ENCODE results near the gene KCNAB2. TPM values are rescaled to one million over a fixed set of nuclear protein-coding genes. Genes with fewer than 3 reads are reported as not detected.
A peak's percentile ranks its signal among the peaks of the same experiment; 100 is the strongest.

Gene KCNAB2
- polyA plus RNA-seq, 5 donors: 5.2 to 7.7 (median 5.5) TPM

DNA sequence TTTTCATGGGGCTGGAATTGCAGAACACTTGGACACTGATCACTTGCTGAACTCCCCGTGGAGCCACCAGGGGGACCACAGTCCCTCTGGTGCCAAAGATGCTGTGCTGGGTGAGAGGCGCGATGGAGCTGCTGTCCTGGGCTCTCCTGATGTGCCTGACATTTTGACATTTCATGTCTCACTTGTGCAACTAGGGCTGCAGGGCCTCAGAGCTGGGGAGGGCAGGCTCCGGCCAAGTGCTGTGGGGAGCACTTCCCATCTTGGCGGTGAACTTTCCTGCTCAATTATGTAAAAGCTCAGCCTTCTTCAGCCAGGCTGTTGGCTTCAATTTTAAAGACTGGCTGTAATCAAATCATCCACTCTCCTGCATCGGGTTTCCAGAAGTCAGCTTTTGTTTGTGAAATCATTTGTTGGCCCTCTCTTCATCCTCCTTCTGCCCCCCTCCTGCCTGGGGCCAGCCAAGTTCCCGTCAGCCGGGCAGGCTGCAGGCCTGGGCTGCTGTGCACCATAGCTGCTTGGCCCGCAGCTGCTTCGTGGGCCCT is 36.8 kb downstream of the KCNAB2 start:
- peak; percentile 65 to 73 for DNase-seq

DNA sequence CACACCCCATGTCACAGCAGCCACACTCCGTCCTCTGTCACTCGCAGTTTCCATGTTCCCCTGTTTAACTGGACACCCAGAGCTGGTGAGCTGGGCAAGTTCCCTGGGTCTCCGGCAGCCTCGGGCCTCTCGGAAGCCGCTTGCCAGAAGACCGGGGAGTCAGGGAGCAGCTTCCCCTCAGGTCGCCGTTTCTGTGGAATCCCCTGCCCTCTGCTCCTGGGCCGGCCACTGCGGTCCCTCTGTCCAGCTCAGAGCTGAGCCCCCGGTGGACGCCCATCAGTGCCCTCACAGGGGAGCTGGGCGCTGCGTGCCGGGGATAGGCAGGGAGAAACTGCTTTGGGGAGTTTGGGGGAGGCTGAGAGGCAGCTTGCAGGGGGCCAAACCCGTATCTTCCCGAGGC is 37.7 kb downstream of the KCNAB2 start:
- no peak for DNase-seq

DNA sequence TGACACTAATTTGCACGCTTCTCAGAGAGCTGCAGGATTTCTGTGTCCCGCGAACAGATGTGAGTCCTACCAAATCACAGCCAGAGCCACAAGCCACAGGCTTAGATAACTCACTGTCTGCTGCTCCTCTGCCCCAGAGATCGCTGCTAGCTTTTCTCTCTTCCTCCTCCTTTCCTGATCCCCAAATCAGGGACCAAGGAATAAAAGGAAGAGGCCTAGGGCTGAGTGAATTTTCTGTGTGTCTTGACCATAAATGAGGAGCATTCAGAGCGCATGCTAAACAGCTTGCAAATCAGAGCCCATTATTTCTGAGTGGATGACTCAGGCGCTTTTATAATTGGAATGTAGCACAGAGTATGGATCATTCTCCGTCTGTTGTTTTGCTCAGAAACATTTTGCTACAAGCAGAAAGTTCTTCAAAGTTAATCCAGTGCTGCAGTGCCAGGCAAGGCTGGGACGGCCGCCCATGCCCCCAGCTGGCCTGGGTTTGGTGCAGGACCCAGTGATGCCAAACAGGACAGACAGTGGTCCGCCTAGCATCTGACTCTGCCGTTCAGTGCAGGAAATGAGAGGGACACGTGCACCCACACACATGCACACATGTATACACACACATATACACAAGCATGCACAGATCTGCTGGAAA is 38.2 kb downstream of the KCNAB2 start:
- DNase-seq: no peak

DNA sequence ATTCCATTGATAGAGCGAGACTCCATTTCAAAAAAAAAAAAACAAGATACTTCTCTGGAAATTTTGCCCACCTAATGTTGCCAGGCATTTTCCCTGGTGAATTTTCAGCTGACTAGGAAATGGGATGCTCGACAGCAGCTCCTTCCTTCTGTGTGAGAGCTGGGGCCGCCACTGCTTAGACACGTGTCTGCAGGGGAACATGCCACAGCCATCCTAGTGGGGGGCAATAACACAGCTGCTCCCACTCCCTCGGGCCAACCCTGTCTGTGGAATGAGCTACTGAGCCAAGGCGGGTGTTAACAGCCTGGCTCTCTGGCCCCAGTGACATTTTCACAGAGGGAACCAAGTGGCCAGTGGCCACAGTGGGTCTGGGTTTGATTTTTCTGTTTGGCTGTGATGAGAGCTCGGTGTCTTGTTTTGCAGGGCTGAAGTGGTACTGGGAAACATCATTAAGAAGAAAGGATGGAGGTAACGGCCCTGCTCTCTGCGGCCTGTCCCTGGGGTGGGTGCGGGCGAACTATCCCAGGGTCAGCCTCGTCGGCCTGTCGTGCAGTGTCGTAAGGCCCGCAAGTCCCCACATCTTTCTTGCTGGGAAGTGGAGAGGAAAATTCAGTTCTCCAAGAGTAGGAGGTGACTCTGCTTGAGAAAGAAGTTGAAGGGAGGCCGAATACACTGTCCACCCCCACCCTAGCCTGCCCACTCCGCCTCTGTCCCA is 39.2 kb downstream of the KCNAB2 start:
- no peak for DNase-seq

DNA sequence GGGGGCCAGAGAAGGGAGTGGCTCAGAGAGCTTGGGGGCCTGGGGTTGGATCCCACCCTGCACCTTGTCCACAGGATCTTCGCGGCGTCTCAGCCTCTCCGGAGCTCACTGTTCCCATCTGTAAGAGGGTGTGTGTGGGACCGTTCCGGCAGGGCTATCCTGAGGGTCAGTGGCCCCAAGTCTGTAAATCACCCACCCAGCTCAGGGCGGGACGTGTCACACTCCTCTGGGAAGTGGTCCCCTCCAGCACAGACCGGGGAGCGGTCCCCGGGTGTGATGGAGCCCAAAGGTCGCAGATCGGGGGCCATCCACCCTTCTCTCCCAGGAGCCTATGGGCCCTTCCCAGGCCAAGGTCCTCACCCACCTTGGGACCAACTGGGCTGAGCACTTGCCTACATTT is 40.0 kb downstream of the KCNAB2 start:
- DNase-seq: no peak

DNA sequence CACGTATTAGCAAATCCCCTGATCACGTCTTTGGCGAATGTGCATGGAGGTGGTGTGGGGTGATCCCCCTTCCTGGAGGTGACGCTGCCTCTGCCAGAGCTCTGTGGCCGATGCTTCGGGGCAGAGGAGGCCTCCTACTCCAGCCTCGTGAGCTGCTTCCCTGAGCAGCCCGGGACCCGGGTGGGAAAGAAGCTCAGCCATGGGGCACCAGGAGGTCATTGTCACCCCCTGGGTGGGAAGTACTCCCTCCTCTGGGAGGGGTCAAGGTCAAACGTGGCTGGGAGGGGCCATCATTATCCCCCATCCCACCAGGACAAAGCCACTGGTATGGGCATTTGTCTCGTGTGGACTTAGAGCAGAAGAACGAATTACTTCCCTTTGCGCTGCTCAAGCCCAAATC is 40.7 kb downstream of the KCNAB2 start:
- DNase-seq: no peak

DNA sequence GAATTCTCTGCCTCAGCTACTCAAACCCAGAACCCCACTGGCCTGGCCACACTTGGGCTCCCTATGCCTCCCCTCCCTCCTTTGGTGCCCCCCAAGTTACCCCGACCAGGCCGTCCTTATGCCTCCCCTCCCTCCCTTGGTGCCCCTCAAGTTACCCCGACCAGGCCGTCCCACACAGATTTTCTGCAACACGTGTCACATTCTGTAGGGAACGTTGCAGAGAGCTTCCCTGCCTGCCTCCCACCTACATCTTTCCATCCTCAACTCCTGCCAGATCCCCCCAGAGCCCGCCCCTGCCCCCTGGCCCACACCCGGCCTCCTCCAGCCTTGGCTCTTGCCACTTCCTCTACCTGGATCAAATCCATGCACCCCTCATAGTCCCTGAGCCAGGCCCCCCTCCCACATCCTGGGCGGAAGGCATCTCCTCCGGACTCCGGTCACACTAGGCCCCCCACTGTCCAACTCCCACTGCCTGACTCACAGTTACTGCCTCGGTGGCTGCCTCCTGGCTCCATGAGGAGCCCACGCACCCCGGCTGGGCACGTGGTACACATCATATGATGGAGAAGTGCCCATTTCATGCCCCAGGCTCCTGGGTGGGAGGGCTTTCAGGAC is 41.2 kb downstream of the KCNAB2 start:
- no peak for DNase-seq

DNA sequence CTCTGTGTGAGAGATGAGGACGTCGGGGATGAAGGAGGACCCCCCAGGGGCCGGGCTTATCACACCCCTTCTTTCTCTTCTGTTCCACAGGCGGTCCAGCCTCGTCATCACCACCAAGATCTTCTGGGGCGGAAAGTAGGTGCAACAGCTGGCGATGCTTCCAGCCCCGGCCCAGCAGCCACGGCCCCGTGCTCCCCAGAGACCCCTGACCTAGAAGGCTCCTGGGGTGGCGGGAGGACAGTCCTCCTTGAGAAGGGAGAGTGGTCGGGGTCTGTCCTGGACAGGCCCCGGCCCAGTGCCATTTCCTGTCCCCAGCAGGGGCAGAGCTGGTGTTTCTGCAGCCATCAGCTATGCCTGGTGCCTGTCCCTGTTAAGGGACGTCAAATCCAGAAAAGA is 41.7 kb downstream of the KCNAB2 start:
- no peak for DNase-seq

DNA sequence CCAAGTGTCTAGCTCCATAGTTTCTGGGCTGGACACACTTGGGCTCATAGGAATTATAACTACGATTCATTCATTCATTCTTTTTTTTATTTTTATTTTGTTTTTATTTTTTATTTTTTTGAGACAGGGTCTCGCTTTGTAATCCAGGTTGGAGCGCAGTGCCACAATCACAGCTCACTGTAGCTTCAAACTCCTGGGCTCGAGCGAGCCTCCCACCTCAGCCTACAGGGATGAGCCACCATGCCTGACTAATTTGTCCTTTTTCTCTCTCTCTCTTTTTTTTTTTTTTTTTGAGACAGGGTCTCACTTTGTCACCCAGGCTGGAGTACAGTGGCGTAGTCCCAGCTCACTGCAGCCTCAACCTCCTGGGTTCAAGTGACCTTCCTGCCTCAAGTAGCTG is 42.3 kb downstream of the KCNAB2 start:
- DNase-seq: no peak

DNA sequence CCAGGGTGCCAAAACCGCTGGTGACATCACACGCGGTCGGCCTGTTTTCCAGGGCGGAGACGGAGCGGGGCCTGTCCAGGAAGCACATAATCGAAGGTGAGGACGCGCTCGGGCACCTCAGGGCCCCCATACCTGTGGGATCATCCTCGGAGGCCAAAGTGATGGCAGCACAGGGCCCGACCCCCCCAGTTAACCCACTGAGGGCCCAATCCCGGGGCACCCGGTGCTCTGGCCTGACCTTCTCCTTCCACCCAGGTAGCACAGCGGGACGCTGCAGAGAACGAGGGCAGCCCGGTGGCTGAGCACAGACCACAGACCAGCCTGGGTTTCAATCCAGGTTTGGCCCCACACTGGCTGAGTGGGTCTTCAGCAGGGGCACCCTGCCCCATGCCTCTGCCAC is 43.3 kb downstream of the KCNAB2 start:
- DNase-seq: no peak

DNA sequence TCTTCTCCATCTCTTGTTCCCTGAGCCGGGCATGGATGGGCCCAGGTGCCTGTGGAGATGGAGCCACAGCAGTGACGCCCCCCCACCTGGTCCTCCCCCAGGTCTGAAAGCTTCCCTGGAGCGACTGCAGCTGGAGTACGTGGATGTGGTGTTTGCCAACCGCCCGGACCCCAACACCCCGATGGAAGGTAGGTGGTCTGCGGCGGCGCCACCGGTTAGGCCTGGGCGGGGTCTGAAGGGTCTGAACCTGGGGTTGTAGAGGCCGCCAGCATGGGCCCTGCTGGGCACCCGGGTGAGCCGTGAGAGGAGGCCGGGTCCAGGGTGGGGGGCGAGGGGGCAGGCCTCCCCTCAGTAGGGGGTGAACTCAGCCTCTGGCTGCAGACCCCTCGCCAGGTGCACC is 44.6 kb downstream of the KCNAB2 start:
- no peak for DNase-seq

DNA sequence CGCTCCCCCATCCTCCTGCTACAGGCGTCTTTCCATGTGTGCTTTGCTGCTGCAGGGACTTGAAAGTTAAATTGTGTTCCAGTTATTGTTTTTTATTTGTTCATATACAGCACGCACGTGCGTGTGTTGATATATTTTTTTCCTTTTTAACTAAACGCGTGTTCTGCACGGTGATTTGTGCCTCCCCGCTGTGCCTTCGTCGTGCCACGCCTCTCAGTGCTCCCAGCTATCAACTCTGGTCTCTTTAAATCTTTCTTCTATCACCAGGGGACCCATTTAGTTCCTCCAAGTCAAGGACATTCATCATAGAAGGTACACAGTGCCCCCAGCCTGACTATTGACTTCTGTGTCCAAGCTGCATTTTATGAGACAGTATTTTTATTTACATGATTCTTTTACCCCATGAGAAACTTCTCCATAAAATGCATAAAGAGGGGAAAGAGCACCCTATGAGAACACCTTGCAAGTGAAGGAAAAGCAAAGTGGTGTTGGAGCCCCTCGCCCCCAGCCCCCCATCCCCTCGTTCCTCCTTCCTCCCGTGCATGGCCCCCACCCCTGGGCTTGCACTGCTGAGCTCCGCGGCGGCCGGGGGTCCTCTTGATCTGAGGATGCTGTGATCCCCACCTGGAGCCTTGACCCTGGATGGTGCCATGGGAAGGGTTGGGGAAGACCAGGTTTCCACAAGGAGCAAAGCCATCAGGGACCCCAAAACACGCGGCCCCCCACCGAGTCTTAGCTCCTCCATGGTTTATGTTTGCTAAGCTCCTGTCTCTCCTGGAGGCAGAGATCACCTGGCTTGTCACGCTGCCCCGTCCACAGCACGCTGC is 45.5 kb downstream of the KCNAB2 start:
- DNase-seq: no peak

DNA sequence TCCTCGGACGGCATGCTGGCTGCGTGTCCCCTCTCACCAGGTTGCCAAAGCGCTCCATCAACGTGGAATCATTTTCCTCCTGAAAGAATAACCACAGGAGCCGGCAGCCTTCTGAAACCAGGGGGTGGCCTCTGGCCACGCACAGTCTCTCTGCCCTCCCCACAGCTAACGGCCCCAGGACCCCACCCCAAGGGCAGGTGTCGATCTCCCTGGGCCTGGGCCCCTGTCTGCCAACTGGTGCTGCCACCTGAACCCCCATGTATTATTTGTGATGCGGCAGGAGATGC is 46.1 kb downstream of the KCNAB2 start:
- DNase-seq: no peak

DNA sequence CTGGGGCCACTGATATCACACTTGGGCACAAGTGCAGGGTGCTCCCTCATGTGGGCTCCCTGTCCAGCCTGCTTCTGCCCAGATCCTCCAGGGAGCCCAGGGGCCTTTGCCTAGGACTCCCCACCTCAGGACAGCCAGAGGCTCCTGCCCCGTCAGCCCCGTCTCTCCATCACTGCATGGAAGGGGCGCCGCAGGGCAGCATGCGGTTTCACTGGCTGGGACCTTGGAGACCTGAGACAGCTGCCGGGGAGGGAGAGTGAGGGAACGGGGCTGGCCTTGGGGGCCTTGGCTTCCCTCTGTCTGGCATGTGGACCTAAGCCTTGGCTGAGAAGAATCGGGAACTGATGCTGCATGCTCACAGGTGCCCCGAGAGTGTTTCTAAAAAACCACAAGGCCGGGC is 46.5 kb downstream of the KCNAB2 start:
- no peak for DNase-seq

DNA sequence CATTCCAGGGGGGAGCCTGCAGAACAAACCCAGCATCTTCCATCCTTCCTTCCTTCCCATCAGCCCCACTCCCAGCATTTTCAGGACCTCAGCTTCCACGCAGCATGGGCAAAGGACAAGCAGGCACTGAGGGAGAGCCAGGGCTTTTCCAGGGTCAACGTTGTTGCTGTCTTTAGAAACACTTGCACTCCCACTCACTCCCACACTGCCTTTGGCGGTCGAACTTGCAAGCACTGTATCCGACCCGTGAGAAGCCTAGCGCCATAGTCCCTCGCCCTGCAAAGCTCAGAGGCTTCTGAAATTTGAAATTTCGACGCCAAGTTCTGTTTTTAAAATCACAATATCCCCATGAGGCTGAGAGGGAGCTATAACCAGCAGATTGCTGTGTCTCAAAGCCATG is 47.4 kb downstream of the KCNAB2 start:
- DNase-seq: no peak

DNA sequence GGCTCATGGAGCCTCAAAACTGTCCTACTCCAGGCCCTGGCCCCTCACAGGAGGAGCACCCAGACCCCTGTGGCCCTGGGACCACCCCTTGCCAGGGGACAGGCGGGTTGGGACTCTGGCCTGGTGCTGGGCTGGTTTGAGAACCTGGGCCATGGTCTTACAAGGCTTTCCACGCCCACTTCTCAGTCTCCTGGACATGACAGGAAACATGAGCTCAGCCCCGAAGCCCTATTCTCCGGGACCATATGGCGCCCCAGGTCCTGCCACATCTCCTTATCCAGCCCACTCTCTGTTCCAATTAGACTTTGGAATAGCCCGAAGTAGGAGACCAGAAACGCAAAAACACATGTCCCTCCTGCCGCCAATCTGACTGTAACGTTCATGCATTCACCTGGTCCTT is 47.9 kb downstream of the KCNAB2 start:
- DNase-seq: no peak

DNA sequence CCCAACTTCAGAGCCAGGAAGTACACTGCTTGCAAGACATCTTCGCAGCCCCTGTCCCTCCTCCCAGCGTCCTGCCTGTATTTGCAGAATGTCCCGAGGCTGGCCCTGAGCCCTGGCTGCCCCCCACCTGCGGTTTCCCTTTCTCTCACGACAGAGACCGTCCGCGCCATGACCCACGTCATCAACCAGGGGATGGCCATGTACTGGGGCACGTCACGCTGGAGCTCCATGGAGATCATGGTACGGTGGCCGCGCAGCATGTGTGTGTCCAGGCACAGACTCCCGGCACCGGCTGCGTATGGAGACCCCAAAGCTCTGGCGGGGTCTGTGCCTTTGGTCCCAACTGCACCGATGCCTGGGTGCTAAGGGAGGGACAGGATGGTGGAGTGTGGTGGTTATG is 48.6 kb downstream of the KCNAB2 start:
- DNase-seq: no peak

DNA sequence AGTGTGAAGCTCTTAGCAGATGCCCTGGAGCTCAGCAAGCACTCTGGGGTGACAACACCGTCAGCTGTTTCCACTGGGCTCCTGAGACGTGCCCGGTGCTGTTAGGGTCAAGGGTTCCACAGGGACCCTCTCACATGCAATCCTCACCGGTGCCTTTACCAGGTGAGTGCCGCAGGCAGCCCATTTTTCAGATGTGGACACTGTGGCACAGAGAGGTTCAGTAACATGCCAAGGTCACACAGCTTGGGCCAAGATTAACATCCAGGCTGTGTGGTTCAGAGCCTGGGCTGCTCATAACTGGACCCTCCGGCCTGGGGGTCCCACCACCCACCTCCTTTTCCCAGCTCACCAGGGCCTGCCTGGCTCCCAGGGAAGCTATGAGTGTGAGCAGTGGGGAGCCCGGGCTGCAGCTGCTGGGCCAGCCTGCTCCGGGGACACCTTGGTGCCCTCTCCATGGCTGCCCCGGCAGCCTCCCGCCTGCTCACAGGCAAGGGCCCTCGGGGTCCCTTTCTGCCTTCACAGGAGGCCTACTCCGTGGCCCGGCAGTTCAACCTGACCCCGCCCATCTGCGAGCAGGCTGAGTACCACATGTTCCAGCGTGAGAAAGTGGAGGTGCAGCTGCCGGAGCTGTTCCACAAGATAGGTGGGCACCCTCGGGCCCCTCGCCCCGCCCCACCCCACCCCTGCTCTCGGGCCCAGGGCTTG is 49.3 kb downstream of the KCNAB2 start:
- DNase-seq: no peak

DNA sequence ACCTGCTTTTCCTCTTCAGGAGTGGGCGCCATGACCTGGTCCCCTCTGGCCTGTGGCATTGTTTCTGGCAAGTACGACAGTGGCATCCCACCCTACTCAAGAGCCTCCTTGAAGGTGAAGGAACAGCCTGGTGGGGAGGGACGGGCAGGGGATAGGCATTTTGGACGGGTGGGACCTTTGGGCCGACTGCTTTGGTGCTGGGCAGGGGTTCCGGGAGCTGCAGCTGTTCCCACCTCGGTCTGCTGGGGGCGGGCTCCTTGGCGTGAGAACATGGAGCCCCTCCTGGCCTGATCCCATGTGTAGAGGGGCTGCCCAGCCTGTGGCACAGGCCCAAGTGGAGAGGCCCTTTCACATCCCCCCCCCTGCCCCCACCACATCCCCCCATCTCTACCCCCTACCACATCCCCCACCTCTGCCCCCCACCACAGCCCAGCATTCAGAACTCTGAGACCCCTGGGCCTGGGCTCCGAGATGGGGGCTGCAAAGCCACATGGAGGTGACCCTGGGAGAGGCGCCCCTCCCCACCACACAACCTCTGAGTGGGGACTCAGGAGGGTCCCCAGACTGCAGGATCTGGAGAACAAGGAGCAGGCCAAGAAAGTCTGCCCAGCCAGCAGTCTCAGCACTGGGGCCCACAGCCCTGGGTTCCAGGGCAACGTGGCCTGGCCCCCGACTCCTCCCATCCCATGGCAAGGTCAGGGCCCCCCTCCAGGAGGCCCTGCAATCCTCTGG is 50.0 kb downstream of the KCNAB2 start:
- no peak for DNase-seq

DNA sequence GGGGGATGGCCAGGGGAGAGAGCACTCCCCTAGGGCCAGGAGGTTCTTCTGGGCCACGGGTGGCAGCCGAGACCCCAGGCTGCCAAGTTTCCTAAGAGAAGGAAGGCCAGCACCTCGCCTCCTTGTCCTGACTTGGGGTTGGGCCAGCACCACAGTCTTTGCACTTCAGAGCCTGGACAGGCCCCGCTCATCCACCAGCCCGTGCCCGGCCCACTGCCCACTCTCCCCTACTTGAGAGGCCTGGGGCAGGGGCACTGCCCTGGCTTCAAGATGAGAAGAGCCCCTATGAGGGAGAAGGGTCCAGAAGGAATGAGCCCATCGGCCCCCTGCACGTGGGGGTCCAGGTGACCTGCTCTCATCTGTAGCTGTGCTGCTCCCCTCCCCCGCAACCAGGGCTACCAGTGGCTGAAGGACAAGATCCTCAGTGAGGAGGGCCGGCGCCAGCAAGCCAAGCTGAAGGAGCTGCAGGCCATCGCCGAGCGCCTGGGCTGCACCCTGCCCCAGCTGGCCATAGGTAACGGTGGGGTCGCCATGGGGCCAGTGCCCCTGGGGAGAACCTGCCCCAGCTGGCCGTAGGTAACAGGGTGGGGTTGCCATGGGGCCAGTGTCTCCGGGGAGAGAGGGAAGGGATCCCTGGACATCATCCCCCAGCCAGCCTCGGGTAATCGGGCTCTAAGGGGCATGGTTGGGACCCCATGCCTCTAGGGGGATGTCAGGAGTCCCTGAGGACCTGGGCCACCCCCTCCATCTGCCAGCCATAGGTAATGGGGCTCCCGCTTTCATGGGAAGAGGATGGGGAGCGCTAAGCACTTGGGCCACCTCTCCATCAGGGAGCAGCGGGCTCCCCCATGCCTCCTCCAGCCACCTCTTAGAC is 50.8 kb downstream of the KCNAB2 start:
- no peak for DNase-seq

Measured in right lung (tissue), 5 donors.